Measurements from ENCODE around the gene TSC22D2. TPM values are rescaled to one million over a fixed set of nuclear protein-coding genes. Genes with fewer than 3 reads are reported as not detected.

The TSC22D2 gene
- total RNA-seq, 1 experiment from 2014 or later, result 49.7 TPM

DNA sequence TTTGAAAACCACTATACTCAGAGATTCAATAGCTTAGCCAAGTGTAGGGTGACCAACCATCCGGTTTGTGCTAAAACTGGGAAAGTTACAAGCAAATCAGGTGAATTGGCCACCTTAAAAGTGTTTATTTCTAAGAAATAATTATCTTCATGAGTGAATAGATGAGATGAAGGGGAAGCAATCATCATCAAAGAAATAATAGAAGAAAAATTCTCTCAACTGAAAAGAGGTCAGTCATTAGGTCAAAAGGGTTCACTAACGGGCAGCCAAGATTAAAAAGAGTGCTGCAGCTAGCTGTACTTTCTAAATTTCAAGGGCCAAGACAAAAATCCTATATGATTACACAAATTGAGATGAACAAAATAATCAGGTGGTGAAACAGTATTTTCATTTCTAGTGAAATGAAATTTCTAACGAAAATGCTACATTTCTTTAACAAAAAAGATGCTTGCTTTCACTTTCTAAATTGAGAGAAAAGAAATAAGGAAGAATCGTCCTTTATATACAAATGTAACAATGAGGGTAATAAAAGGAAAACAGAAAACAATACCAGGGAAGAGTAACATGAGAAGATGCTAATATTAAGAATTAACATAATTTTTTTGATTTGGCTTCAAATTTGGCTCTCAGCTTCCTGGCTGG, 34.7 kb upstream of the TSC22D2 start:
- no peaks in the 10 kb centered on the region for H3K9me3 Mint-ChIP-seq (ENCODE audit: low read depth, unreplicated experiment)
- CTCF ChIA-PET, result no interaction called here
- no peaks in the 10 kb centered on the region for H3K27me3 Mint-ChIP-seq (ENCODE audit: unreplicated experiment)
- H3K4me3 Mint-ChIP-seq (ENCODE audit: low read depth, unreplicated experiment), result no peak overlapping the region
- H3K27ac Mint-ChIP-seq (ENCODE audit: unreplicated experiment), result no peak overlapping the region
- BruUV-seq (replicated peaks), result no TSS peak
- peaks cover 21% of the 10 kb centered on the region for H3K36me3 Mint-ChIP-seq (ENCODE audit: insufficient read depth, unreplicated experiment)
- TF ChIP-seq, protein P1, sequence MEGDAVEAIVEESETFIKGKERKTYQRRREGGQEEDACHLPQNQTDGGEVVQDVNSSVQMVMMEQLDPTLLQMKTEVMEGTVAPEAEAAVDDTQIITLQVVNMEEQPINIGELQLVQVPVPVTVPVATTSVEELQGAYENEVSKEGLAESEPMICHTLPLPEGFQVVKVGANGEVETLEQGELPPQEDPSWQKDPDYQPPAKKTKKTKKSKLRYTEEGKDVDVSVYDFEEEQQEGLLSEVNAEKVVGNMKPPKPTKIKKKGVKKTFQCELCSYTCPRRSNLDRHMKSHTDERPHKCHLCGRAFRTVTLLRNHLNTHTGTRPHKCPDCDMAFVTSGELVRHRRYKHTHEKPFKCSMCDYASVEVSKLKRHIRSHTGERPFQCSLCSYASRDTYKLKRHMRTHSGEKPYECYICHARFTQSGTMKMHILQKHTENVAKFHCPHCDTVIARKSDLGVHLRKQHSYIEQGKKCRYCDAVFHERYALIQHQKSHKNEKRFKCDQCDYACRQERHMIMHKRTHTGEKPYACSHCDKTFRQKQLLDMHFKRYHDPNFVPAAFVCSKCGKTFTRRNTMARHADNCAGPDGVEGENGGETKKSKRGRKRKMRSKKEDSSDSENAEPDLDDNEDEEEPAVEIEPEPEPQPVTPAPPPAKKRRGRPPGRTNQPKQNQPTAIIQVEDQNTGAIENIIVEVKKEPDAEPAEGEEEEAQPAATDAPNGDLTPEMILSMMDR (IDR thresholded peaks at IDR 0.05; ENCODE audit: unreplicated experiment), result no peak
- no peak for DNase-seq
- H3K4me1 Mint-ChIP-seq (ENCODE audit: low read depth, unreplicated experiment), result peaks cover 73% of the 10 kb centered on the region
- intact Hi-C loops (cut with micrococcal nuclease; ENCODE audit: unreplicated experiment), result loop anchor here (5.0 kb wide), 1 partner anchor 124 kb away; no protein-coding TSS in a partner anchor

DNA sequence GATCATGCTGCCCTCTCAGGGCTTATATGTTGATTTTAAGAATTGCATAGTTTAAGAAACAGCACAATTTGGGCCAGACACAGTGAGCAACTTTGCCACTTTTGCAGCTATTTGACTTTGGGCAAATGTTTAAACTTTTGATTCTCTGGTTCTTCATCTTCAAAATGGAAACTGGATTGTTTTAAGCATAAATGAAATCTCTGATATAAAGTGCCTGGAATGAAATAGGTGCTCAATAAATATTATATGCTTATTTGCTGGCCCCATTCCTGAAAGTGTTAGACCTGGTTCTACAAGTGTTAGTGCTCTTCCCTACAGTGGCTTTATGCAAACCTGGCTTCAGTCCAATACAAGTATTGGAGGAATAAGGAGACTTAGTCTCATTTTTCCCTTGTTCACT, 33.1 kb upstream of the TSC22D2 start:
- intact Hi-C loops (cut with micrococcal nuclease; ENCODE audit: unreplicated experiment), result loop anchor here (5.0 kb wide), 1 partner anchor 122 kb away; no protein-coding TSS in a partner anchor
- TF ChIP-seq, protein P1 (IDR thresholded peaks at IDR 0.05; ENCODE audit: unreplicated experiment), result no peak

DNA sequence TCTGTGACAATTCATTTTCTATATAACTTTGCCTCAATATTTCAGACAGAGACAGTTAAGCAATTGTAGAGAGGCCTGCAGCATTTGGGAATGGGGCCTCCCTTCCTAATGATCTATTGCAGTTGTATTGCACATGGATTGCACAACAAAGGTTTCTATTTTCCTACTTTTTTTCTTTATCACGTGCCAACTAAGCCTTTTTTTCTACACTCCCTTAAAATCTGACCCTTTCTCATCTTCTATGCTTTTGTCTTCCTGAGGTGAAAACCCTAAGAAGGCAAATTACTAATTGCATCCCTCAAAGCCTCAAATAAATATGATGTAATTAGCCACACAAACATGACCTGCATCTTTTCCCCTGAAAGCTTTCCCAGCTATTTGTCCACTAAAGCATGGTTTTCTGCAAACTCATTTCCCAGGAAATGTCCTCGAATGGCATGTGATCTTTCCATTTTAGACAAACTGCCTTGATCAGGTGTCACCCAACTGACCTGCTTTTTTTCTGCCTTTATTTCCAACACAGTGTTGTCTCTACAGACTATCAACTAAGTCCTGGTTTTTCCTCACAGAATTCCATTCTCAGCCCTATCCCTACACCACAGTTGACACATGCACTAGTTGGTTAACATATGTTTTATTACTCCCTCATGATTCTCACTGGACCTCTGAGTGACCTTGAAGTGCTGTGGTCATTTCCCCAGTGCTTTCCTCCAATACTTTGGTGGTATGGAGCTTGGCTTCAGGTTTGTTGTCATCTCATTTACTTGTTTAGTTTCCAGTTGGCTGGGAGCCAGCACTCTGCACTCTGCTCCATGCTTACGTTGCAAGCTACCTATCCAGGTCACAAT, 31.9 kb upstream of the TSC22D2 start:
- Mint-ChIP-seq H3K9me3 (ENCODE audit: low read depth, unreplicated experiment) (no peaks in the 10 kb centered on the region), H3K4me1 (ENCODE audit: low read depth, unreplicated experiment) (peaks cover 51% of the 10 kb centered on the region), H3K27me3 (ENCODE audit: unreplicated experiment) (no peaks in the 10 kb centered on the region), H3K4me3 (ENCODE audit: low read depth, unreplicated experiment) (no peak overlapping the region), H3K27ac (ENCODE audit: unreplicated experiment) (peak overlapping the region; percentile 9), H3K36me3 (ENCODE audit: insufficient read depth, unreplicated experiment) (peaks cover 10% of the 10 kb centered on the region)
- no peak for DNase-seq
- intact Hi-C loops (cut with micrococcal nuclease; ENCODE audit: unreplicated experiment), result no loop called here
- no TSS peak for BruUV-seq (replicated peaks)
- TF ChIP-seq, protein P1 (IDR thresholded peaks at IDR 0.05; ENCODE audit: unreplicated experiment), result no peak
- CTCF ChIA-PET, result interaction anchor here (0.6 to 1.1 kb wide), 2 partner anchors 13 to 1480 kb away, joined by 3 read pairs; no protein-coding TSS in a partner anchor

More for the DNA sequence above, 33.1 kb upstream of the TSC22D2 start:
- H3K4me3 Mint-ChIP-seq (ENCODE audit: low read depth, unreplicated experiment), result no peak overlapping the region
- H3K9me3 Mint-ChIP-seq (ENCODE audit: low read depth, unreplicated experiment), result no peaks in the 10 kb centered on the region
- BruUV-seq (replicated peaks), result no TSS peak
- CTCF ChIA-PET, result no interaction called here
- peaks cover 19% of the 10 kb centered on the region for H3K36me3 Mint-ChIP-seq (ENCODE audit: insufficient read depth, unreplicated experiment)
- no peak for DNase-seq
- H3K4me1 Mint-ChIP-seq (ENCODE audit: low read depth, unreplicated experiment), result peaks cover 64% of the 10 kb centered on the region
- no peak overlapping the region for H3K27ac Mint-ChIP-seq (ENCODE audit: unreplicated experiment)
- no peaks in the 10 kb centered on the region for H3K27me3 Mint-ChIP-seq (ENCODE audit: unreplicated experiment)

DNA sequence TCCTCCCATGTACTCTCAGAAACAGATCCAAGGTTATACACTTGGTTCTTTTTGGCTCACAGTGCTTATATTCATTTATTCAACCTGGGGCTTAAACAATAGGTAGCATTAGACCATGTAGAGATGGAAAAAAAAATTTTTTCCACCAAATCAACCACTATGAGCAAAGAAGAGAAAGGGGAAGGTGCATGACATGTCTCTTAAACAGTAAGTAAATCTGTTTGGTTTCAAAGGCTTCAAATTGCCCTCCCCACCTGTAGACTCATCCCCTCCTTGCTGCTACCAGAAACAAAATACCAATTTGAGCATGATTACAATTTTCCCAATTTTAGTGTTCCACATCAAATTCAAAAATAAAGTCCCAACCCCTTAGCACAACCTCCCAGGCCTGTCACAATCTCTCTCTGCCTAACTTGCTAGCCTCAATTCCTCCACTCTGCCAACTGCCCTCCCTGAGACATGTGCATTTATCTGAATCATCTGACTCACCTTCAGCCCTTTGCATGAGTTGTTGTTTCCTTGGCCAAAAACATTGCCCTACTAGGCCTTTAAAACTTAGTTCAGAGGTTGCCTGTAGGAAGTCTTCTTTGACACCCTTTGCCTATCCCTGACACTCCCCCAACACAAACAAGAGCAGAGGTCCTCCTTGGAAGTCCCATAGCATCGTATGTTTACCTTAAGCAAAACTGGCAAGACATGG, 30.3 kb upstream of the TSC22D2 start:
- TF ChIP-seq, protein P1 (IDR thresholded peaks at IDR 0.05; ENCODE audit: unreplicated experiment), result no peak
- DNase-seq, result no peak
- CTCF ChIA-PET, result no interaction called here
- Mint-ChIP-seq H3K27ac (ENCODE audit: unreplicated experiment) (peak overlapping the region; percentile 16), H3K4me1 (ENCODE audit: low read depth, unreplicated experiment) (peaks cover 38% of the 10 kb centered on the region), H3K27me3 (ENCODE audit: unreplicated experiment) (no peaks in the 10 kb centered on the region), H3K9me3 (ENCODE audit: low read depth, unreplicated experiment) (no peaks in the 10 kb centered on the region), H3K36me3 (ENCODE audit: insufficient read depth, unreplicated experiment) (no peaks in the 10 kb centered on the region), H3K4me3 (ENCODE audit: low read depth, unreplicated experiment) (no peak overlapping the region)
- intact Hi-C loops (cut with micrococcal nuclease; ENCODE audit: unreplicated experiment), result no loop called here
- no TSS peak for BruUV-seq (replicated peaks)

All from Calu3 (cell line).